GM19239 (cell line): ENCODE measurements around the gene CIZ1.

Experiments
- DNase-seq: peaks from one replicate; pipeline ENCODE4 v3.0.0; 2011; ENCODE audit warnings: low spot score; ENCODE audit not compliant: insufficient read length
- FAIRE-seq: peaks from 2 replicates; lab custom pipeline; 2011; peaks lifted over from hg19 to GRCh38; lab: Jason Lieb, UNC

Gene CIZ1

DNA sequence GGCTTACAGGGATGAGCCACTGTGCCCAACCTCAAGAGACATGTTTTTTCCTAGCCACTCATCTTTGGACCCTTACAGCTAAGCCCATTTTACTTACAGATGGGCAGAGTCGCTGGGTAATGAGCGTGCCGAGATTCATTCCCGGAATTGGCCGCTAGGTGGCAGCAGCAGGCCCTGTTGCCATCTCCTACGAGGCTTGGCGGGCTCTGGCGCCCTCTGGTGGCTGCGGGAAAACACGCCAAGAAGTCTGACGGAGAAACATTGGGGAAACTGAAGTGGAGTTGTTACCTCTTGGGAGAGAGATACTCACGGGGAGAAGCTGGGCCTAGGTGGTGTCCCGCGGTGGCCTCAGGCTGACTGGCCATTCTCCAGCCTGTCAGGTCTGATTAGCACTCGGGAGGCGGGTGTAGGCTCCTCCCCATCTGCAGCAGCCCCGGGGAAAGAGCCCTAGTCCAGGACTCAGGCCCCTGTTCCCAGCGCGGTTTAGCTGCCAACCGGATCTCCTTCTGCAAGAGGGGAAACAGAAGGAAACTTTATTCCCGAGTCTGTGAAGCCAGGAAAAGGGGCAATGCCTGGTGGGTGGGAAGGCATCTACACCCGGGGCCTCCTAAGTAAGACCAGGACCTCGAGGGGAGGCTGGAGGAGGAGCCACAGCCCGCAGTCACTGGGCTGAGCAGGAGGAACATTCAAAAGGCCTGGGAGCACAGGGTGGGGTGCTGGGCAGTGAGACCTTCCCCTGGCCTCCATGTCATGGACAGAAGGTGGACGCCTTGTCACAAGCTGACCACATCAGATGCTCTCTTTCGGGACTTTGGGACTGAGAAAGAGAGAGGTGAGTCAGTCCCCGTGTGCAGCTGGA is 73.5 kb downstream of the CIZ1 start:
- DNase-seq, result peak; percentile 94
- peak; percentile 95 for FAIRE-seq

GRCh38 chr9:128116104-128117083 is 75.0 kb downstream of the CIZ1 start:
- DNase-seq, result no peak

More at GRCh38 chr9:128116104-128117083, 75.0 kb downstream of the CIZ1 start:
- no peak for FAIRE-seq
